HepG2 (cell line): Measurements from ENCODE around the gene WDR54. TPM values are rescaled to one million over a fixed set of nuclear protein-coding genes. Genes with fewer than 3 reads are reported as not detected.
A peak's percentile ranks its signal among the peaks of the same experiment; 100 is the strongest.

Experiments used
- AKAP8 ChIP-seq: sonication (generic); formaldehyde crosslinking; IDR thresholded peaks from 2 replicates; pipeline ENCODE4 v1.5.1; 2020; ENCODE audit warnings: mild to moderate bottlenecking, missing genetic modification reagents
- ATF5 ChIP-seq: sonication (generic); formaldehyde crosslinking; IDR thresholded peaks from 2 replicates; pipeline ENCODE4 v1.4.0; 2020; ENCODE audit warnings: mild to moderate bottlenecking, low read depth, missing genetic modification reagents
- CEBPB ChIP-seq: IDR thresholded peaks from 2 replicates; pipeline ENCODE4 v1.6.1; 2011; ENCODE audit warnings: low read depth, low read length, improper control_type of control experiment, borderline replicate concordance
- E2F2 ChIP-seq: sonication (generic); formaldehyde crosslinking; IDR thresholded peaks from 2 replicates; pipeline ENCODE4 v1.4.0; 2020; ENCODE audit warnings: missing genetic modification reagents, borderline replicate concordance
- IRF1 ChIP-seq: sonication (generic); formaldehyde crosslinking; IDR thresholded peaks from 2 replicates; pipeline ENCODE4 v1.4.0; 2020; ENCODE audit warnings: low read depth, mild to moderate bottlenecking, missing genetic modification reagents
- JUNB ChIP-seq: sonication (generic); formaldehyde crosslinking; IDR thresholded peaks from 2 replicates; pipeline ENCODE4 v1.8.0; 2022; ENCODE audit warnings: missing genetic modification reagents, mild to moderate bottlenecking, borderline replicate concordance
- MTF2 ChIP-seq: sonication (generic); formaldehyde crosslinking; IDR thresholded peaks from 2 replicates; pipeline ENCODE4 v1.5.0; 2020; ENCODE audit warnings: missing genetic modification reagents, borderline replicate concordance
- NONO ChIP-seq, 2 experiments: fragments of 450-650 bp in 1 of 2; sonication (generic) in 1 of 2; formaldehyde crosslinking in 1 of 2; IDR thresholded peaks in 1 of 2; conservative IDR thresholded peaks in 1 of 2; 2 replicates each; pipeline versions ENCODE4 v1.6.1 to v1.8.0; 2017 to 2022; ENCODE audit warnings: mild to moderate bottlenecking in 1 of 2, missing genetic modification reagents in 1 of 2, moderate library complexity in 1 of 2
- NR1H2 ChIP-seq: sonication (generic); formaldehyde crosslinking; IDR thresholded peaks from 2 replicates; pipeline ENCODE4 v1.8.1; 2022; ENCODE audit warnings: low read depth, missing genetic modification reagents, borderline replicate concordance
- RELA ChIP-seq: sonication (generic); formaldehyde crosslinking; IDR thresholded peaks from 2 replicates; pipeline ENCODE4 v1.4.0; 2020; ENCODE audit warnings: missing genetic modification reagents
- UBTF ChIP-seq: sonication (generic); formaldehyde crosslinking; IDR thresholded peaks from 2 replicates; pipeline ENCODE4 v1.4.0; 2020; ENCODE audit warnings: mild to moderate bottlenecking, missing genetic modification reagents
- WIZ ChIP-seq: sonication (generic); formaldehyde crosslinking; IDR thresholded peaks from 2 replicates; pipeline ENCODE4 v1.5.1; 2020; ENCODE audit warnings: mild to moderate bottlenecking, missing genetic modification reagents
- ZBTB21 ChIP-seq: sonication (generic); formaldehyde crosslinking; IDR thresholded peaks from 2 replicates; pipeline ENCODE4 v1.4.0; 2020; ENCODE audit warnings: missing genetic modification reagents
- ZBTB26 ChIP-seq: IDR thresholded peaks from 2 replicates; pipeline ENCODE4 v1.6.1; 2016; ENCODE audit warnings: missing compliant biosample characterization, missing genetic modification reagents, borderline replicate concordance
- ZMAT3 ChIP-seq: sonication (generic); formaldehyde crosslinking; conservative IDR thresholded peaks from 2 replicates; pipeline ENCODE4 v1.7.0; 2021; ENCODE audit warnings: missing genetic modification reagents
- ZNF362 ChIP-seq: sonication (generic); formaldehyde crosslinking; IDR thresholded peaks from 2 replicates; pipeline ENCODE4 v1.4.0; 2020; ENCODE audit warnings: missing genetic modification reagents, mild to moderate bottlenecking, borderline replicate concordance
- polyA plus RNA-seq, 8 experiments: library from polyadenylated mRNA; depleted of rRNA in 3 of 8; stranded (reverse) in 7 of 8; unstranded in 1 of 8; fragments of >200 nt; fragmentation: Illumina TruSeq in 4 of 8; extraction: Trizol in 4 of 8; gene quantifications; 2 replicates each; pipeline versions ENCODE4 v1.2.1 to v1.2.3, GENCODE V29; 2011 to 2016; ENCODE audit warnings: low read depth in 4 of 8, missing spikeins in 1 of 8, mixed read lengths in 1 of 8; ENCODE audit not compliant: insufficient read depth in 1 of 8
- total RNA-seq, 5 experiments: library from RNA; depleted of rRNA; stranded (reverse); fragments of >200 nt; fragmentation: Illumina TruSeq; extraction: Trizol; gene quantifications; 2 replicates each; pipeline ENCODE4 v1.2.3, GENCODE V29; 2016; ENCODE audit warnings: low read depth in 1 of 5

WDR54 gene
- total and polyA plus RNA-seq, 2 of the 13 experiments (the other 11 are each of a cell fraction or from before 2014, with no cell fraction given): 2.0 to 17.3 TPM

GRCh38 chr2:74458132-74458937 is 36.8 kb downstream of the WDR54 start, which contains the start of gene WBP1 (continued):
- no peak for TF ChIP-seq ZBTB26 (CRISPR knock-in tag)
- TF ChIP-seq RELA (CRISPR knock-in tag): no peak
- peak; percentile 34 for TF ChIP-seq UBTF (CRISPR knock-in tag)
- TF ChIP-seq ZNF362 (CRISPR knock-in tag): no peak
- no peak for TF ChIP-seq ZBTB21 (CRISPR knock-in tag)
- TF ChIP-seq MTF2 (CRISPR knock-in tag): no peak
- no peak for TF ChIP-seq CEBPB
- TF ChIP-seq IRF1 (CRISPR knock-in tag): no peak
- TF ChIP-seq NR1H2: no peak
- no peak for TF ChIP-seq ATF5 (CRISPR knock-in tag)
- no peak; the same call in 1 of the 2 replicates for TF ChIP-seq ZMAT3 (CRISPR knock-in tag)
- TF ChIP-seq JUNB: no peak
- TF ChIP-seq WIZ (CRISPR knock-in tag): no peak
- TF ChIP-seq E2F2 (CRISPR knock-in tag): no peak
- no peak for TF ChIP-seq NONO (IDR thresholded peaks at IDR 0.05)
- TF ChIP-seq NONO (CRISPR knock-in tag; conservative IDR thresholded peaks at IDR 0.05): peak; percentile 31; the same call in 1 of the 2 replicates
- peak; percentile 8; the same call in 1 of the 2 replicates for TF ChIP-seq AKAP8
